Measurements from ENCODE around the gene G2E3.
A peak's percentile ranks its signal among the peaks of the same experiment; 100 is the strongest.

G2E3 gene

DNA sequence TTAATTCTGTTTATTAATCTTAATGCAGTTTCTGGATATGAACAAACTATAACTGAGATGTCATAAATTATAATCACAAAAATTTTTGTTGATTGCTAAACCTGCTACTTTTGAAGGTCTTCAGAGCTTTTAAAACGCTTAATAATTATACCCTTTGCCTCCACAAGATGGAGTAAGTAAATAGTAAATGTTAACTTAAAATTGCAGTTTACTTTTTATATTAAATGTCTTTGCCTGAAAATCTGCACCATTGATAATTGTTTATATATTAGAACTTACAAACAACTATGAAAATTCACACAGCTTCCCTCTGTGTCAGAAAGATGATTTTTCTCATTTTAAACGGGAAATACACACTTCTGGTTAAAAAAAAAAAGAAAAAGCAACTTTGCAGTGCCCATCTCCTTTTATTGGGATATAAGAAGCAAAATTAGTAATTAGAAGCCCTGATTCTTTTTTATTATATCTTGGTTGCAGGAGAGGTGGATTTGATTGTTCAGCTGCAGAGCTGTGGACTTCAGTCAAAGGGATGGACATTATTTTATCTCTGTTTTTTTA, 98.7 kb downstream of the G2E3 start:
- peak; percentile 31 to 50 for DNase-seq

- no peak for DNase-seq
Observed at GRCh38 chr14:30658645-30659044, 99.7 kb downstream of the G2E3 start.

DNA sequence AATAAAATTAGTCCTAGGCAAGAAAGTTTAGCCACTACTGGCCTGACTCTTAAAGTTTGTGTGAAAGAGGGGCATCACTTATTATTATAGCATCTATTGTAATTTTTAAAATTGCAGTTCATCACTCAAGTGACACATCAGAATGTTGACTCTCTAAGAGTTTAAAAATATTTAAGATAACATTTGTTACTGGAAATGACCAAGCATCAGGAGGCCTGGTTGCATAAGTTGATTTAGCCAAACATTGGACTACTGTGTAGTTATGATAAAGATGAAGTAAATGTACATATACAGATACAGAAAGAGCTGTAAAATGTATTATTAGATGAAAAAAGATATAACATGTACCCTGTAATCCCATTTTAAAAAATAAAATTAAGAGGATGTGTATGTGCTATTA, 110.6 kb downstream of the G2E3 start:
- no peak for DNase-seq

Data from Kasumi-1 (cell line).